ENCODE data around the gene LRBA.

DNA sequence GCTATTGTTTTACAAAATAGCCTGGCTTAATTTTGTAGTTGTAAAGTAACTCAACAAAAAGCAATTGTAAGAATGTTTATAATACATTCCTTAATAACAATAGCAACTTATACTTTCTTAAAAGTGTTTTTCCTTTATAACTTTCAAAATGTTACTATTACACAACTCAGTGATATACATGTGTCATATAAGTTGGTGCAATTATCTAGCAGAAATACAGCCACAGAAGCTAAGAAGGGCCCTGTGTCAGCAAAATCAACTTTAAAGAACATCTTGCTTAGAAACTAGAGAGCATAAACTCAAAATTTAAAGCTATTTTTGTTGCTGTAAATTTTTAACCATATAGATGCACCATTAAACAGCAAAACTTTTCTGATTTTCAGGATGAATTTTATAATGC is 474.5 kb downstream of the LRBA start:
- TF ChIP-seq, protein P1, sequence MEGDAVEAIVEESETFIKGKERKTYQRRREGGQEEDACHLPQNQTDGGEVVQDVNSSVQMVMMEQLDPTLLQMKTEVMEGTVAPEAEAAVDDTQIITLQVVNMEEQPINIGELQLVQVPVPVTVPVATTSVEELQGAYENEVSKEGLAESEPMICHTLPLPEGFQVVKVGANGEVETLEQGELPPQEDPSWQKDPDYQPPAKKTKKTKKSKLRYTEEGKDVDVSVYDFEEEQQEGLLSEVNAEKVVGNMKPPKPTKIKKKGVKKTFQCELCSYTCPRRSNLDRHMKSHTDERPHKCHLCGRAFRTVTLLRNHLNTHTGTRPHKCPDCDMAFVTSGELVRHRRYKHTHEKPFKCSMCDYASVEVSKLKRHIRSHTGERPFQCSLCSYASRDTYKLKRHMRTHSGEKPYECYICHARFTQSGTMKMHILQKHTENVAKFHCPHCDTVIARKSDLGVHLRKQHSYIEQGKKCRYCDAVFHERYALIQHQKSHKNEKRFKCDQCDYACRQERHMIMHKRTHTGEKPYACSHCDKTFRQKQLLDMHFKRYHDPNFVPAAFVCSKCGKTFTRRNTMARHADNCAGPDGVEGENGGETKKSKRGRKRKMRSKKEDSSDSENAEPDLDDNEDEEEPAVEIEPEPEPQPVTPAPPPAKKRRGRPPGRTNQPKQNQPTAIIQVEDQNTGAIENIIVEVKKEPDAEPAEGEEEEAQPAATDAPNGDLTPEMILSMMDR (IDR thresholded peaks at IDR 0.05), result no peak
- no peak for TF ChIP-seq EP300 (IDR thresholded peaks at IDR 0.05)

All from ovary (tissue), 3 donors.